ENCODE results near the gene EXOC3.
"Not testable (repeated sequence)": the region's sequence is repeated elsewhere in the genome, so short reads cannot be mapped to it uniquely, and the experiment has no call there.

Gene EXOC3

GRCh38 chr5:414991-415927 is 27.7 kb upstream of the EXOC3 start:
- not testable (repeated sequence) for H2BK15ac ChIP-seq (replicated peaks; ENCODE audit: low read depth); H3K23ac ChIP-seq (ENCODE audit: low read length); H3K27ac ChIP-seq (ENCODE audit: low read depth, low read length); H3K4me3 ChIP-seq (ENCODE audit: low read length); H2BK5ac ChIP-seq (ENCODE audit: low read length); H2AK5ac ChIP-seq (ENCODE audit: low read length); H3K27me3 ChIP-seq (ENCODE audit: insufficient read depth, low read length, poor library complexity); H3K79me1 ChIP-seq (ENCODE audit: low read length); H4K8ac ChIP-seq (ENCODE audit: low read depth, low read length); H2BK120ac ChIP-seq (ENCODE audit: low read depth, low read length); H3K4ac ChIP-seq (ENCODE audit: low read depth, low read length); H3K18ac ChIP-seq (ENCODE audit: low read length); H3K79me2 ChIP-seq (ENCODE audit: control insufficient read depth, insufficient read depth, low read length); H3K4me2 ChIP-seq (ENCODE audit: low read length); H3K36me3 ChIP-seq (ENCODE audit: control insufficient read depth, insufficient read depth, low read length); H4K5ac ChIP-seq (ENCODE audit: low read length); H3K4me1 ChIP-seq (ENCODE audit: control insufficient read depth, low read depth, low read length)
- peak overlapping the region; percentile 61 for H3K9ac ChIP-seq (ENCODE audit: low read length)
- peak overlapping the region; percentile 82 for H3K56ac ChIP-seq (ENCODE audit: low read length)
- peak; percentile 91 for DNase-seq
- no CpG with 5 or more reads among the region's 42 CpGs for WGBS (ENCODE audit: extremely low coverage, insufficient coverage, low lambda C conversion rate)

- H2AK5ac ChIP-seq (ENCODE audit: low read length) = no peak overlapping the region
Observed at GRCh38 chr5:415928-416635, 26.9 kb upstream of the EXOC3 start.

GRCh38 chr5:416636-416960 is 26.4 kb upstream of the EXOC3 start:
- no peak overlapping the region for H3K27ac ChIP-seq (ENCODE audit: low read depth, low read length)
- no peak overlapping the region for H3K4me3 ChIP-seq (ENCODE audit: low read length)
- no peak overlapping the region for H3K4ac ChIP-seq (ENCODE audit: low read depth, low read length)
- H4K8ac ChIP-seq (ENCODE audit: low read depth, low read length) = no peak overlapping the region
- no peaks in the 10 kb centered on the region for H3K79me2 ChIP-seq (ENCODE audit: control insufficient read depth, insufficient read depth, low read length)
- no peak overlapping the region for H4K5ac ChIP-seq (ENCODE audit: low read length)
- no peak overlapping the region for H2BK15ac ChIP-seq (replicated peaks; ENCODE audit: low read depth)
- WGBS (ENCODE audit: extremely low coverage, insufficient coverage, low lambda C conversion rate) = no CpG with 5 or more reads among the region's 14 CpGs
- H3K18ac ChIP-seq (ENCODE audit: low read length) = no peak overlapping the region
- H3K9ac ChIP-seq (ENCODE audit: low read length) = no peak overlapping the region
- H3K56ac ChIP-seq (ENCODE audit: low read length) = no peak overlapping the region
- H2AK5ac ChIP-seq (ENCODE audit: low read length) = no peak overlapping the region
- no peak overlapping the region for H3K23ac ChIP-seq (ENCODE audit: low read length)
- H2BK120ac ChIP-seq (ENCODE audit: low read depth, low read length) = no peak overlapping the region
- H2BK5ac ChIP-seq (ENCODE audit: low read length) = no peak overlapping the region
- H3K79me1 ChIP-seq (ENCODE audit: low read length) = no peaks in the 10 kb centered on the region
- no peaks in the 10 kb centered on the region for H3K27me3 ChIP-seq (ENCODE audit: insufficient read depth, low read length, poor library complexity)
- no peak overlapping the region for H3K4me2 ChIP-seq (ENCODE audit: low read length)
- H3K4me1 ChIP-seq (ENCODE audit: control insufficient read depth, low read depth, low read length) = peaks cover 3% of the 10 kb centered on the region
- no peak for DNase-seq
- no peaks in the 10 kb centered on the region for H3K36me3 ChIP-seq (ENCODE audit: control insufficient read depth, insufficient read depth, low read length)

More at GRCh38 chr5:415928-416635, 26.9 kb upstream of the EXOC3 start:
- Histone ChIP-seq H3K4me2 (ENCODE audit: low read length) (no peak overlapping the region), H3K79me2 (ENCODE audit: control insufficient read depth, insufficient read depth, low read length) (no peaks in the 10 kb centered on the region), H3K27ac (ENCODE audit: low read depth, low read length) (no peak overlapping the region), H3K9ac (ENCODE audit: low read length) (peak overlapping the region; percentile 46), H3K4me1 (ENCODE audit: control insufficient read depth, low read depth, low read length) (peaks cover 3% of the 10 kb centered on the region), H3K79me1 (ENCODE audit: low read length) (no peaks in the 10 kb centered on the region), H3K4me3 (ENCODE audit: low read length) (no peak overlapping the region), H3K27me3 (ENCODE audit: insufficient read depth, low read length, poor library complexity) (no peaks in the 10 kb centered on the region), H3K56ac (ENCODE audit: low read length) (peak overlapping the region; percentile 82), H3K4ac (ENCODE audit: low read depth, low read length) (no peak overlapping the region), H4K8ac (ENCODE audit: low read depth, low read length) (no peak overlapping the region), H3K23ac (ENCODE audit: low read length) (no peak overlapping the region), H4K5ac (ENCODE audit: low read length) (no peak overlapping the region), H2BK120ac (ENCODE audit: low read depth, low read length) (no peak overlapping the region), H2BK15ac (replicated peaks; ENCODE audit: low read depth) (no peak overlapping the region), H3K36me3 (ENCODE audit: control insufficient read depth, insufficient read depth, low read length) (no peaks in the 10 kb centered on the region), H3K18ac (ENCODE audit: low read length) (no peak overlapping the region), H2BK5ac (ENCODE audit: low read length) (no peak overlapping the region)
- WGBS (ENCODE audit: extremely low coverage, insufficient coverage, low lambda C conversion rate) = no CpG with 5 or more reads among the region's 24 CpGs
- no peak for DNase-seq

- H3K36me3 ChIP-seq (ENCODE audit: control insufficient read depth, insufficient read depth, low read length) = no peaks in the 10 kb centered on the region
- no peak overlapping the region for H4K8ac ChIP-seq (ENCODE audit: low read depth, low read length)
- H2AK5ac ChIP-seq (ENCODE audit: low read length) = no peak overlapping the region
- no peak overlapping the region for H2BK120ac ChIP-seq (ENCODE audit: low read depth, low read length)
- no peak overlapping the region for H3K9ac ChIP-seq (ENCODE audit: low read length)
- H3K79me1 ChIP-seq (ENCODE audit: low read length) = no peaks in the 10 kb centered on the region
- H3K56ac ChIP-seq (ENCODE audit: low read length) = no peak overlapping the region
- no peak overlapping the region for H2BK5ac ChIP-seq (ENCODE audit: low read length)
- no peaks in the 10 kb centered on the region for H3K79me2 ChIP-seq (ENCODE audit: control insufficient read depth, insufficient read depth, low read length)
- H3K4me1 ChIP-seq (ENCODE audit: control insufficient read depth, low read depth, low read length) = peaks cover 3% of the 10 kb centered on the region
- H3K23ac ChIP-seq (ENCODE audit: low read length) = no peak overlapping the region
- H3K18ac ChIP-seq (ENCODE audit: low read length) = no peak overlapping the region
- no peaks in the 10 kb centered on the region for H3K27me3 ChIP-seq (ENCODE audit: insufficient read depth, low read length, poor library complexity)
- no peak overlapping the region for H4K5ac ChIP-seq (ENCODE audit: low read length)
- H3K27ac ChIP-seq (ENCODE audit: low read depth, low read length) = no peak overlapping the region
- no peak overlapping the region for H3K4me2 ChIP-seq (ENCODE audit: low read length)
- H3K4ac ChIP-seq (ENCODE audit: low read depth, low read length) = no peak overlapping the region
- no peak for DNase-seq
- H3K4me3 ChIP-seq (ENCODE audit: low read length) = no peak overlapping the region
- no peak overlapping the region for H2BK15ac ChIP-seq (replicated peaks; ENCODE audit: low read depth)
- WGBS (ENCODE audit: extremely low coverage, insufficient coverage, low lambda C conversion rate) = no CpG with 5 or more reads among the region's 14 CpGs
Observed at GRCh38 chr5:417301-418161, 25.4 kb upstream of the EXOC3 start.

- Histone ChIP-seq H3K4me3 (ENCODE audit: low read length) (no peak overlapping the region), H3K9ac (ENCODE audit: low read length) (no peak overlapping the region), H3K27ac (ENCODE audit: low read depth, low read length) (no peak overlapping the region), H3K23ac (ENCODE audit: low read length) (no peak overlapping the region), H3K4me1 (ENCODE audit: control insufficient read depth, low read depth, low read length) (peaks cover 3% of the 10 kb centered on the region), H2BK15ac (replicated peaks; ENCODE audit: low read depth) (no peak overlapping the region), H2BK5ac (ENCODE audit: low read length) (no peak overlapping the region), H3K79me1 (ENCODE audit: low read length) (no peaks in the 10 kb centered on the region), H3K4ac (ENCODE audit: low read depth, low read length) (no peak overlapping the region), H3K4me2 (ENCODE audit: low read length) (no peak overlapping the region), H4K5ac (ENCODE audit: low read length) (no peak overlapping the region), H3K79me2 (ENCODE audit: control insufficient read depth, insufficient read depth, low read length) (no peaks in the 10 kb centered on the region), H2BK120ac (ENCODE audit: low read depth, low read length) (no peak overlapping the region), H3K27me3 (ENCODE audit: insufficient read depth, low read length, poor library complexity) (no peaks in the 10 kb centered on the region), H3K18ac (ENCODE audit: low read length) (no peak overlapping the region), H4K8ac (ENCODE audit: low read depth, low read length) (no peak overlapping the region), H2AK5ac (ENCODE audit: low read length) (no peak overlapping the region), H3K36me3 (ENCODE audit: control insufficient read depth, insufficient read depth, low read length) (no peaks in the 10 kb centered on the region), H3K56ac (ENCODE audit: low read length) (no peak overlapping the region)
- WGBS (ENCODE audit: extremely low coverage, insufficient coverage, low lambda C conversion rate) = no CpG with 5 or more reads among the region's 18 CpGs
- no peak for DNase-seq
Observed at GRCh38 chr5:418162-419121, 24.5 kb upstream of the EXOC3 start.

Measured in mesendoderm (in vitro differentiated cells).